HG03045 (cell line): ENCODE results near the gene OAS3.
"Not testable (repeated sequence)": the region's sequence is repeated elsewhere in the genome, so short reads cannot be mapped to it uniquely, and the experiment has no call there.

Source experiments
- ATAC-seq: cut with Tn5 transposase; IDR thresholded peaks from one replicate; pipeline ENCODE4 v1.9.1; 2021; ENCODE audit warnings: mild to moderate bottlenecking, moderate library complexity; ENCODE audit not compliant: unreplicated experiment

Gene OAS3

DNA sequence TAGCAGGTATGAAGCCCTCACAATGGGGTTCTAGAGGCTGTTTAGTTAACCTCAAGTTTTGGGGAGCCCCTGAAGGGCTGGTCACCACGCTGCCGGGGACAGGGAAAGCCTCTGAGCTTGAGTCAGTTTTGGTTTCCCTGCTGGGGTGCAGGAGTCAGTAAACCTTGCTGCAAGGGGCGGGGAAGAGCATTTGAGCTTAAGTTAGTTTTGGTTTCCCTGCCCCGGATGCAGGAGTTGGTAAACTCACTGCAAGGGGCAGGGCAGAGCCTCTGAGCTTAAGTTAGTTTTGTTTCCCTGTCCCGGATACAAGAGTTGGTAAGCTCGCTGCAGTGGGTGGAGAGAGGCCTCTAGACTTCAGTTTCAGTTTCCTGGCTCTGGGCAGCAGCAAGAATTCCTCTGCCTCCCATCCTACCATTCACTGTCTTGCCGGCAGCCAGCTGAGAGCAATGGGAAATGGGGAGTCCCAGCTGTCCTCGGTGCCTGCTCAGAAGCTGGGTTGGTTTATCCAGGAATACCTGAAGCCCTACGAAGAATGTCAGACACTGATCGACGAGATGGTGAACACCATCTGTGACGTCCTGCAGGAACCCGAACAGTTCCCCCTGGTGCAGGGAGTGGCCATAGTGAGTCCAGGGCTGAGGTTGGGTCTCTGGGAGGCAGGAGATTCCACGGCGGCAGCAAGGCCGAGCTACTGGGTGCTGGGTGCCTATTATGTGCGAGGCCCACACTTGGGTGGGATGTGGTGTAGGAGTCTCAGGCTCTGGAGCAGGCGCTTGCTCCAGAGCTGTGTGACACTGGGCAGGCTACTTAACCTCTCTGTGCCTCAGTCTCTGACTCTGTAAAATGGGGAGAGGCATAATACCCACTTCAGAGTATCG lies 40.1 kb downstream of the OAS3 start, which contains the start of gene OAS2:
OAS2 (plus strand) TSS at position 357 of the 878 bp plus-strand sequence; CDS start at position 447, 90 bp downstream.
- peak; percentile 92 for ATAC-seq

DNA sequence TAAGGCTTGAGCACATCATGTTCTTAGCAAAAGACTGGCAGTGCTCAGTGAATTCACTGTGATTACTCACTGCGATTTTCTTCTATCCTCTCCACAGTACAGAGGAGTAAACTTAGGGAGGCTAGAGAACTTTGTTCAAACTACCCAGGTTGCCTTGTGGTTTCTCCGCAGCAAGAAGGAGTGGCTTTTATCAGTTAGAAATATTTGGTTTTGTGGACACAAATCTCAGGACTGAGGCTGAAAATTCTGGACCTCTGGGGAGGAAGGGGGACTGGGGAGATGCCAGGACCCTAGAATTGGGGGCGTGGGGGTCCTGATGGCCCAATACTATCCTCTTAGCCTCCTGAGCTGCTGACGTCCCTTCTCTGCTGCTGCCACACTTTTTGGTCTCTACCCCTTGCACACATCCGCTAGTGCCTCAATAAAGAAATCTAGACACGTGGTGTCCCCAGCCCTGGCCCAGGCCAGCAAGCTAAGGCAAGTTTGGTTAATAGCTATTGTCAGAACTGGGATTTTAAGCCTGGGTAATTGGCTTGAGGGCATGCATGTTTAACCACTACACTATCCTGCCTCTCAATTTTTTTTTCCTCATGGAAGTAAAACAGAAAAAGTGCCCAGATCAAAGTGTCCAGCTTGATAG lies 40.9 kb downstream of the OAS3 start:
- ATAC-seq, result peak; percentile 24

DNA sequence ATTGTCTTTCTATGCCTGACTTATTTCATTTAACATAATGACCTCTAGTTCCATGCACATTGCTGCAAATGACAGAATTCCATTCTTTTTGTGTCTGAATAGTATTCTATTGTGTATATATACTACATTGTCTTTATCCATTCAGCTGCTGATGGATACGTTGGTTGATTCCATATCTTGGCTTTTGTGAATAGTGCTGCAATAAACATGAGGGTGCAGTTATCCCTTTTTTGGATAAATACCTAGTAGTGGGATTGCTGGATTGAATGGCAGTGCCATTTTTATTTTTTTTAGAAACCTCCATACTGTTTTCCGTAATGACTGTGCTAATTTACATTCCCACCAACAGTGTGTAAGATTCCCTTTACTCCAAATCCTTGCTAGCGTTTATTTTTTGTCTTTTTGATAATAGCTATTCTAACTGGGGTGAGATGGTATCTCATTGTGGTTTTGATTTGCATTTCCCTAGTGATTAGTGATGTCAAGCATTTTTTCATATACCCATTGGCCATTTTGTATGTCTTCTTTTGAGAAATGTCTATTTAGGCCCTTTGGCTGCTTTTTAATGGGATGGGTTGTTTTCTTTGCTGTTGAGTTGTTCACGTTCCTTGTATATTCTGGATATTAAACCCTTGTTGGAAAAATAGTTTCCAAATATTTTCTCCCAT lies 42.4 kb downstream of the OAS3 start:
- ATAC-seq, result no peak

DNA sequence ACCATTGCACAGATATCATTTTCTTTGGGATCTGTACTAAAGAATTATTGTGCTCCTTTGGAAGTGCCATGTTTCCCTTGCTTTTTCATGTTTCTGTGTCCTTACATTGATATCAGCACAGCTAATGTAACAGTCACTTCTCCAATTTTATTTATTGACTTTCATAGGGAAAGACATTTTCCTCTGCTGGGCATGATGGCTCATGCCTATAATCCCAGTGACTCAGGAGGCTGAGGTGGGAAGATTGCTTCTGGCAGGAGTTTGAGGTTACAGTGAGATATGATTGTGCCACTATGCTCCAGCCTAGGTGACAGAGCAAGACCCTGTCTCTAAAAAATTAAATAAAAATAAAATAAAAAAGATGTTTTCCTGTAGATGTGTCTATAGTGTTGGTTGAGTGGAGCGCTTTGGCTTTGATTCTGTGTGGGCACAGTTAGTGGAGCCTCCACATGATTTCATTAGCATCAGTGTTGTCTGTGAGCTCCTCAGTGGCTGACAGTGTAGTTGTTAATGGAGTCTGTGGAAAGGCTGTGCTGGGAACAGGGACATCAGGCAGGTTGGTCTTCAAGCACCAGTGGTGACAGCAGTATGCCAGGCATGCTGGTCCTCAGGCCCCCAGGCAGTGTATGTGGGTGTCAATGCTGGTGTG lies 47.5 kb downstream of the OAS3 start:
- ATAC-seq, result no peak

DNA sequence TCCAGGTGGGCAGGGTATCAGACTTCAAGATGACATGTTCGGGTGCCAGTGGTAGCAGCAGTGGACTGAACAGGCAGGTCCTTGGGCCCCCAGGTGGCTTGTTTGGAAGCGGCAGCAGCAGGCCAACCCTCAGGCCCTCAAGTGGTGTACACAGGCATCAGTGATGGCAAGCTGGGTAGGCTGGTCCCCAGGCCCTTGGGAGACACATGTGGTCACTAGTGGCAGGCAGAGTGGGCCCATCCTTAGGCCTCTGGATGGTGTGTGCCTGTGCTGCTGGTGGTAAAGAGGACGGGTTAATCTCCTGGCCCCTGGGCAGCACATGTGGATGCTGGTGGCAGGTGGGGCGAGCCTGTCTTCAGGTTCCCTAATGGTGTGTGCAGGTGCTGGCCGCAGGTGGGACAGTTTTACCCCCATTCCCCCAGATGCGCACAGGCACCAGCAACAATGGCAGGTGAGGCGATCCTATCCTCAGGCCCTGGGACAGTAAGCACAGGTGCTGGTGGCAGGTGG lies 48.1 kb downstream of the OAS3 start:
- ATAC-seq, result no peak

DNA sequence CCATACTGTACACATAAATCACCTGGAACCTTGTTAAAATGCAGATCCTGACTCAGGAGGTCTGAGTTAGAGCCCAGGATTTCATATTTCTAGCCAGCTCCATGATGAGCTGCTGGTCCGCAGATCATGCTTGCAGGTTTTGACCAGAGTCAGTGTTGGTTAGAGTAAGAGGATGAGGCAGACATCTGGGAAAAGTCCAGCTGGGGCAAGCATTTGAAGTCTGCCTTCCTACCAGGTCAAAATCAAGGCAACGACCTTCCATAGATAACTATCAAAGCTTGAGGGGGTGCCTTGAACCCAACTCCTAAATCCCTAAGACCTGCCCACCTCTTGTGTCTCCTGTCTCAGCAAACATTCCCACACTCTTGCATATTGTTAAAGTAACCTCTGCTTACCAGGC lies 49.3 kb downstream of the OAS3 start:
- no peak for ATAC-seq

DNA sequence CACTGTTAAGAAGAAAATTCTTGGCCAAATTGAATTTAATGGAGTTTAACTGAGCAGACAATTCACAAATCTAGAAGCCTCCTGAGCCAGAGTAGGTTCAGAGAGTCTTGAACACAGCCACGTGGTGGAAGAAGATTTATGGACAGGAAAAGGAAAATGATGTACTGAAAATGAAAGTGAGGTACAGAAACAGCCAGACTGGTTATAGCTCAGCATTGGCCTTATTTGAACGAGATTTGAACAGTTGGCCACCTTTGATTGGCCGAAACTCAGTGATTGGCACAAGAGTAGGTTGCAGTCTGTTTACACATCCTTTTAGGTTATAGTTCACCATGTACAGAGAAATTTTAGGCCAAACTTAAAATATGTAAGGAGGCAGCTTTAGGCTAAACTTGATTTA lies 50.0 kb downstream of the OAS3 start:
- ATAC-seq, result no peak

DNA sequence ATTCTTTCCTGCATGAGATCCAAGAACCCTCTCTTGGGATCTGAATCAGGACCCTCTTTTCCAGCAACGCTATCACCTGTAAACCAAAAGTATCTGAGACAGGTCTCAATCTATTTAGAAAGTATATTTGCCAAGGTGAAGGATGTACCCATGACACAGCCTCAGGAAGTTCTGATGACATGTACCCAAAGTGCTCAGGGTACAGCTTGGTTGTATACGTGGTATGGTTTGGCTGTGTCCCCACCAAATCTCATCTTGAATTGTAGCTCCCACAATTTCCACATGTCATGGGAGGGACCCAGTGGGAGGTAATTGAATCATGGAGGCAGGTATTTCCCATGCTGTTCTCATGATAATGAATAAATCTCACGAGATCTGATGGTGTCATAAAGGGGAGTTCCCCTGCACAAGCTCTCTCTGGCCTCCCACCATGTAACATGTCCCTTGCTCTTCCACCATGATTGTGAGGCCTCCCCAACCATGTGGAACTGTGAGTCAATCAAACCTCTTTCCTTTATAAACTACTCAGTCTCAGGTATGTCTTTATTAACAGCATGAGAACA lies 50.6 kb downstream of the OAS3 start:
- not testable (repeated sequence) for ATAC-seq

DNA sequence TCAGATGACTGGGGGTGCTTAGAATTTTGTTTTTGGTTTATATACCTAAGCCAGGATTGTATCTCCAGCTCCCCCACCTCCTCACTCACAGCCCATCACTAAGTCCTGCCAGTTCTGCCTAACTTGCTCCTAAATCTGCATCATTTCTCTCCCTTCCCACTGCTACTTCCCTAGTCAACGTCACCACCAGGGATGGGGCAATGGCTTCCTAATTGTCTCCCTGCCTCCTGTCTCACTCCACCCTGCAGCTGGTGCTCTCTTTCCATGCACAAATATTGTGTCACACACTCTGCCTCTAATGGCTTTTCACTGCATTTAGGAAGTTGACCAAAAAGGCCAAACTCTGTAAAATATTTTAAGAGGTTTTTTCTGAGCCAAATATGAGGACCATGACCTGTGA lies 51.5 kb downstream of the OAS3 start:
- no peak for ATAC-seq

DNA sequence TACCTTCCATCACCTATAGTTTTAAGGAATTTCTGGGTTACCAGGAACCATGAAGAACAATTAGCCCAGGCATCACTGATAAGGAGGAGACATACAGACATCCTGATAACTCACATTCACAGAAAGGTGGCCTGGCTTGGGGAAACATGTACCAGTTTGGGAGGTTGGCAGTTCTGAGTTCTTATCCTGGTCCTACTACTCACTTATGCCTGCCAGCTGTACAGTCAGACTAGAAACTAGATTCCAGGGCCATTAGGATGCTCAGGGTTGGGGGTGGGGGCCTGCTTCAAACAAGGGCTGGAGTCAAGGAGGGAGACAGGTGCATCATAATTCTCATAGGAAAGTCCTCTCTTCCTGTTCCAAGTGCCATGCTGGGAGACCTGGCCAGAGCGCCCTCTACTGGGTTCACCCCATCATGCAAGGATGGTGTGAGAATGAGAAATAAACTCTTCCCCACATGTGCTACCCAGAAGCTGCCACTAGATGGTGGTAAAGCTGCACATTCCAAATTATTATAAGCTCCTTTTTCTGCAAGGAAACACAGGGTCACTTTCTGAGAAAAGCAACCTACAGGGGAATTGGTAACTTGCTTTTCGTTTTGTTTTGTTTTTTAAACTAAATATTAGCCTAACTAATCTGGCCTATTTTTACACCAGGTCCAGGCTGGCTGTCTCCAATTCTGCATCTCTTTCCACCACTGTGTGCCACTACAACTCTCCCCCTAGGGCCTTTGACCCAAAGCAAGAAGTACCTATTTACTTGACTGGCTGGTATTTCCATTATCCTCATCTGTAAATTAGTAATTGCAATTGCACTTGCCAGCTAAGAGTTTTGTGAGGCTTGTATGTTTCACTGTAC lies 54.5 kb downstream of the OAS3 start:
- ATAC-seq, result no peak

DNA sequence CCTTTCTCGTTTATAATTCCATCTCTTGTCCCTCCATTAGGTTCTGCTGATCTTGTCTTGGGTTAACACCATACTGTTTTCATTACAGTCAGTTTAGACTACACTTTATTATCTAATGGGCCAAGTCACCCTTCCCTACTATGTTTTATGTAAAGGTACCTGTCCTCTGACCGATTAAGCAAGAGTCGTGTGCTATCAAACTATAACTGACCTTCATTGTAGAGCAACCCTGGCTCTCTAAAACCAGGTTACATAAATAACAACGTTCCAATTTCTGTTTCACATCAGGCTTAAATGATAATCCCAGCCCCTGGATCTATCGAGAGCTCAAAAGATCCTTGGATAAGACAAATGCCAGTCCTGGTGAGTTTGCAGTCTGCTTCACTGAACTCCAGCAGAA lies 56.7 kb downstream of the OAS3 start:
- no peak for ATAC-seq

DNA sequence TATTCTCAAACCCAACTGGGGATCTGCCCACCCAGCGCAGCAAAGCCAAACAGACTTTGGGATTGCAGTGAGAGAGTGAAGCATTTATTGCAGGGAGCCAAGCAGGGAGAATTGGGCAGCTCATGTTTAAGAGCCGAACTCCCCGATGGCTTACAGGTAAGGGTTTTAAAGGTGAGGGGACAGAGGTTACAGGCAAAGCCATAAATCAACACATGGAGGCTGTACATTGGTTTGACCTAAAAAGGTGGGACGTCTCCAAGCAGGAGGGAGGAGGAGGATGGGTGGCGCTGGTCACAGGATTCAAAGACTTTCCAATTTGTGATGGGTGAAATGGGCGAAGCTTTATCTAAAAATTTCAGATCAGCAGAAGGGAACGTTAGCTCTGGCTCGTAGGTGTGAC lies 58.2 kb downstream of the OAS3 start:
- no peak for ATAC-seq

DNA sequence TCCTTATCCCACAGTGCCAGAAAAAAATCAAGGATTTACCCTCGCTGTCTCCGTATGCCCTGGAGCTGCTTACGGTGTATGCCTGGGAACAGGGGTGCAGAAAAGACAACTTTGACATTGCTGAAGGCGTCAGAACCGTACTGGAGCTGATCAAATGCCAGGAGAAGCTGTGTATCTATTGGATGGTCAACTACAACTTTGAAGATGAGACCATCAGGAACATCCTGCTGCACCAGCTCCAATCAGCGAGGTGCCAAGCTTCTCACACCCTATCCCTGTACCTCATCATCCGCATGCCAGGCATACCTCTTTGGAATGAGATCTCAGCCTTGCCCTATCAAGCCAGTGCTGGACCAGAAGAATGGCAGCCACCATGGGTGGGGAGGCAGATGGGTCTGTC lies 59.2 kb downstream of the OAS3 start:
- ATAC-seq, result no peak

DNA sequence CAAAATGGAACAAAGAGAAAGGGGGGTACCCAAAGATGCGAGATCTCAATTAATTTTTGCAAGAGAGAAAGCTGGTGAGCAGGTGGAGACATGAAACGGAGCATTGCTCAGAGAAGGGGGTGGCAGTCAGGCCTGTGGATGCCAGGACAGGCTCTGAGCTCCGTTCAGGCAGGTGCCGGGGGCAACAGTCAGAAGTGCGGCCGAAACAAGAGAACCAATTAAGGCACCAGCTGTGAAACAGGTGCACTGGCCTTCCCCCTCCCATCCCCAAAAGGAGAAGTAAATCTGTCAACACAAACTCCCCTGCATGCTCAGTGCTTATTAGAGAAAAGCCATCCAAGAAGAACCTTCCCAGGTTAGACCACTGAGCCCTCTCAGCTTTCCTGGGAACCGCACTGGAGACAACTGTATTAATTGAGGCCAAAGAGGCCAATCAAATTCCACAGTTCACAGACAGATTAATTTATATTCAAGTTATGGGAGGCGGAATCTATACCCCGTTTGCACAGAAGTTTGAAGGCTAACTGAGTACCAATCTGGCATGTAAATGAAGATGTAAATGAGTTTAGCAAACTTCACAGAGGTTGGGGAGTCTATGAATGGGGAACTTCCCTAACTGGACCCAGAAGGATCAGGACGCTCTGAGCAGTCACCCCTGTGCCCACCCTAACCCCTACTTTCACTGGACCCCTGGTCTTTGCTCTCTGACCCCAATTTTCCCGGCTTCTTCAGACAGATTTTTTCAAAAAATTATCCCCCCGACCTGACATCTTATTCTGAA lies 60.9 kb downstream of the OAS3 start:
- ATAC-seq, result peak; percentile 96

DNA sequence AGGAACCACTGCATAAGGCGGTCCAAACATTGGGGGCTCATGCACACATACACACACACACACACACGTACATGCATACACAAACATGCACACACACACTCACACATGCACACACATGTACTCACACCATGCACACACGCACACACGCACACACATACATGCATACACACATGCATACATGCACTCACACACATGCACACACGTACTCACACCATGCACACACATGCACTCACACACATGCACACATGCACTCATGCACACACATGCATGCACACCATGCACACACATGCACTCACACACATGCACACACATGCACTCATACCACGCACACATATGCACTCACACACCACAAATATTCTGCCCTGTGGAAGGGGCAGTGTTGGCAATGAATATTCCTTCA lies 62.2 kb downstream of the OAS3 start:
- ATAC-seq, result no peak

DNA sequence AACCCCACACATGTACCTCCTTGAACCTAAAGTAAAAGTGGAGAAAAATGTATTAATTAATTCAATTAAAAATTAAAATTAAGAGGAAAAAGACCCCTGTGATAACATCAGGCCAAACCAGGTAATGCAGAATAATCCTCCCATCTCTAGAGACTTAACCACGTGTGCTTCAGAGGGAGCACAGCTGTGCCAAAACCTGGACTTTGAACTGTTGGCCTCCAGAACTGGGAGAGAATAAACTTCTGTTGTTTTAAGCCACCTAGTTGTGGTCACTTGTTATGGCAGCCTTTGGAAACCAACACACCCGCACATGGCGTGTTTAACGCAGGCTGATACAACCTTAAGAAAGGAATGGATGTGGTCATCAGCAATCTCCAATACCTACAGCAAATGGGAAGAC lies 63.9 kb downstream of the OAS3 start:
- ATAC-seq, result no peak

DNA sequence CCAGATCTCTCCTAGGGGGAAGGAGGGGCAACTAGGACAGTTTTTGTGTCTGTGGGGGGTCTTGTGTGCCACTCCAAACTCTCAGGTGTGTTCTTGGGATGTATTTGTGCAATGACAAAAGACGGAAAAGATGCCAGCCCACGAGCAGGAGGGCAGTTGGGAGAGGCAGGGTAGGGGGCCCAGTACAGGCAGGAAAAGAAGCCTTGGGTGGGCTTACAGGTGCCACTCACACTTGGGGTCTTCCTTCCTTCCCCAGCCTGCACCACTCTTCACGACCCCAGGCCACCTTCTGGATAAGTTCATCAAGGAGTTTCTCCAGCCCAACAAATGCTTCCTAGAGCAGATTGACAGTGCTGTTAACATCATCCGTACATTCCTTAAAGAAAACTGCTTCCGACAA lies 64.4 kb downstream of the OAS3 start:
- no peak for ATAC-seq

DNA sequence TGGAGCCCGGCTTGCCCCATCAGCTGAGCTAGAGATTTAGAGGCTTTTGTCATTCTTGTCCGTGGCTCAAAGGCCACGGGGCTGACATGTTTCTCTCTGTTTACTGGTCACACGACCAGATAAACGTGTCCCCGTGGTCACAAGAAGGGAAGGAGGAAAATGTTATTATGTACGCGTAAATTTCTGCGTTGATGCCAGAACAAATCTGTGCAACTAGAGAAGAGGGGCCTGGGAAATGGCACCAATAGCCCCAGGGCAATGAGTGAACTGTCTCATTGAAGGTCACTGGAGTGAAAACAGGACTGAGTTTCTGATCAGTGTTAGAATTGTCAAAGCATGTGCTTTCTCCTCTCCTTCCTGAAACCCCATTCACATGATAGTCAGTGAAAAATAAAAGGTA lies 65.4 kb downstream of the OAS3 start:
- no peak for ATAC-seq

DNA sequence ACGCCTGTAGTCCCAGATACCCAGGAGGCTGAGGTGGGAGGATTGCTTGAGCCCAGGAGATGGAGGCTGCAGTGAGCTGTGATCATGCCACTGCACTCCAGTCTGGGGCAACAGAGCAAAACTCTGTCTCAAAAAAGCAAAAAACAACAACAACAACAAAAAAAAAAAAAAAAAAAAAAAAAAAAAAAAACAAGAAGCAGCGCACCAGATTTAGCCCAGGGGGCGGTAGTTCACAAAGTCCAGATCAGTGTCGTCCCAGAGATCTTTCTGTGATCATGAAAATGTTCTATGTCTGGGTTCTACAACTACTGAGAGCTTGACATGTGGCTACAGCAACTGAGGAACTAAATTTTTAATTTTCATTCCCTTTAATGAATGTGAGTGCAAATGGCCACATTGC lies 67.5 kb downstream of the OAS3 start:
- ATAC-seq, result no peak
